Colonic mucosa (tissue), 4 donors: ENCODE results near the gene SKAP1. TPM values are rescaled to one million over a fixed set of nuclear protein-coding genes. Genes with fewer than 3 reads are reported as not detected.
"Not testable (repeated sequence)": the region's sequence is repeated elsewhere in the genome, so short reads cannot be mapped to it uniquely, and the experiment has no call there.

Experiments used
- DNase-seq: peaks from one replicate; pipeline ENCODE4 v3.0.0-alpha.2; 2020
- H3K27ac ChIP-seq: fragments of 200-600 bp; one replicate; pipeline ENCODE4 v1.8.0; 2021
- H3K27me3 ChIP-seq: fragments of 200-600 bp; one replicate; pipeline ENCODE4 v1.8.0; 2021
- H3K36me3 ChIP-seq: fragments of 200-600 bp; one replicate; pipeline ENCODE4 v1.8.0; 2021
- H3K4me1 ChIP-seq: fragments of 200-600 bp; one replicate; pipeline ENCODE4 v1.8.0; 2021; ENCODE audit warnings: mild to moderate bottlenecking
- H3K4me3 ChIP-seq: fragments of 200-600 bp; one replicate; pipeline ENCODE4 v1.8.0; 2021
- H3K9ac ChIP-seq, 2 donors: one replicate each; pipeline ENCODE4 v1.7.0; 2013; ENCODE audit warnings: control low read depth in 2 of 2, low read depth in 2 of 2, low read length in 2 of 2
- H3K9me3 ChIP-seq: fragments of 200-600 bp; one replicate; pipeline ENCODE4 v1.8.0; 2021
- intact Hi-C: fragments of 100-400 bp; cut with DNase I; formaldehyde crosslinking; loops from one replicate; pipeline ENCODE4 v1.14.1; 2022
- total RNA-seq, 2 donors: library from RNA; stranded (reverse); fragmentation: NEBNext Ultra II Directional in 1 of 2; extraction: Animal tissue kit (Norgen Biotek cat#: 25700) in 1 of 2; gene quantifications; one replicate each; pipeline ENCODE4 v1.2.1, GENCODE V29; 2021
- TF ChIP-seq, protein P1 (sequence below): fragments of 200-600 bp; IDR thresholded peaks from one replicate; pipeline ENCODE4 v1.8.0; 2022; ENCODE audit warnings: antibody characterized with exemption, mild to moderate bottlenecking
- donor health status: healthy.
- donor health status: DM: no; HTN: no; CAD: no.
- donor health status: DM: no; HTN: no; CAD: no.

The SKAP1 gene
- total RNA-seq, 2 donors from 2014 or later = 1.2 to 2.1 TPM

GRCh38 chr17:48338720-48339119 is 91.3 kb downstream of the SKAP1 start:
- Histone ChIP-seq H3K9ac (no peak overlapping the region), H3K27me3 (no peaks in the 10 kb centered on the region), H3K9me3 (no peaks in the 10 kb centered on the region), H3K4me1 (no peaks in the 10 kb centered on the region), H3K27ac (no peak overlapping the region), H3K36me3 (no peaks in the 10 kb centered on the region), H3K4me3 (no peak overlapping the region)
- DNase-seq = no peak
- intact Hi-C loops = no loop called here
- TF ChIP-seq, protein P1, sequence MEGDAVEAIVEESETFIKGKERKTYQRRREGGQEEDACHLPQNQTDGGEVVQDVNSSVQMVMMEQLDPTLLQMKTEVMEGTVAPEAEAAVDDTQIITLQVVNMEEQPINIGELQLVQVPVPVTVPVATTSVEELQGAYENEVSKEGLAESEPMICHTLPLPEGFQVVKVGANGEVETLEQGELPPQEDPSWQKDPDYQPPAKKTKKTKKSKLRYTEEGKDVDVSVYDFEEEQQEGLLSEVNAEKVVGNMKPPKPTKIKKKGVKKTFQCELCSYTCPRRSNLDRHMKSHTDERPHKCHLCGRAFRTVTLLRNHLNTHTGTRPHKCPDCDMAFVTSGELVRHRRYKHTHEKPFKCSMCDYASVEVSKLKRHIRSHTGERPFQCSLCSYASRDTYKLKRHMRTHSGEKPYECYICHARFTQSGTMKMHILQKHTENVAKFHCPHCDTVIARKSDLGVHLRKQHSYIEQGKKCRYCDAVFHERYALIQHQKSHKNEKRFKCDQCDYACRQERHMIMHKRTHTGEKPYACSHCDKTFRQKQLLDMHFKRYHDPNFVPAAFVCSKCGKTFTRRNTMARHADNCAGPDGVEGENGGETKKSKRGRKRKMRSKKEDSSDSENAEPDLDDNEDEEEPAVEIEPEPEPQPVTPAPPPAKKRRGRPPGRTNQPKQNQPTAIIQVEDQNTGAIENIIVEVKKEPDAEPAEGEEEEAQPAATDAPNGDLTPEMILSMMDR = no peak

DNA sequence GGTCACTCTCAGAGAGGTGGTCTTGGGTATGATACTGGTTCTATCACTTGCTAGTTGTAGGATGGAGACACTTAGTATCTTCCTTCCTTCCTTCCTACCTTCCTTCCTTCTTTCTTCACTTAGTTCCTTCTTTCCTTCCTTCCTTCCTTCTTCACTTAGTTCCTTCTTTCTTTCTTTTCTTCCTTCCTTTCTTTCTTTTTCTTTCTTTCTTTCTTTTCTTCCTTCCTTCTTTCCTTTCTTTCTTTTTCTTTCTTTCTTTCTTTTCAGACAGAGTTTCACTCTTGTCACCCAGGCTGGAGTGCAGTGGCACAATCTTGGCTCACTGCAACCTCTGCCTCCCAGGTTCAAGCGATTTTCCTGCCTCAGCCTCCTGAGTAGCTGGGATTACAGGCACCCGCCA is 92.1 kb downstream of the SKAP1 start:
- intact Hi-C loops, H3K27me3 ChIP-seq: not testable (repeated sequence)

DNA sequence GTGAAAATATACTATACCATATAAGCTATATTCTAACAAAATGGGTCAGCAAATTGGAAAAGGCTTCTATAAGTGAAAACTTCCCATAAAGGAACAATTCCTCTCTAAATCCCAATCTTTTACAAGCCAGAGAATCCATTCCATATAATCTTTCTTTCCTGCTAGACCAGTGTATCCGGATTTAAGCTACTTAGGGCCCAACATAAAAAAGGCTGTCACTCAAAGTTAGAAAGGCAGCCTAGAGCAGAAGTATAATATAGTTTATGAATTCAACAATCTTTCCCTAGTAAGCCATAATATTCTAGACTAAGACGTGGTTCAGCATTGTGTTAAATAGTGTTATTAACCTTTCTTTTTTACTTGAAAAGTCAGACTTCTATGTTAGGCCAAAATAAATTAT is 93.0 kb downstream of the SKAP1 start:
- Histone ChIP-seq H3K9ac (no peak overlapping the region), H3K9me3 (no peaks in the 10 kb centered on the region), H3K36me3 (no peaks in the 10 kb centered on the region), H3K27me3 (no peaks in the 10 kb centered on the region), H3K27ac (no peak overlapping the region), H3K4me1 (no peaks in the 10 kb centered on the region), H3K4me3 (no peak overlapping the region)
- DNase-seq = no peak
- TF ChIP-seq, protein P1 = no peak
- intact Hi-C loops = no loop called here

More for the DNA sequence above, 92.1 kb downstream of the SKAP1 start:
- DNase-seq, H3K27ac ChIP-seq, H3K9ac ChIP-seq, H3K4me3 ChIP-seq, H3K36me3 ChIP-seq, H3K4me1 ChIP-seq, H3K9me3 ChIP-seq: not testable (repeated sequence)

DNA sequence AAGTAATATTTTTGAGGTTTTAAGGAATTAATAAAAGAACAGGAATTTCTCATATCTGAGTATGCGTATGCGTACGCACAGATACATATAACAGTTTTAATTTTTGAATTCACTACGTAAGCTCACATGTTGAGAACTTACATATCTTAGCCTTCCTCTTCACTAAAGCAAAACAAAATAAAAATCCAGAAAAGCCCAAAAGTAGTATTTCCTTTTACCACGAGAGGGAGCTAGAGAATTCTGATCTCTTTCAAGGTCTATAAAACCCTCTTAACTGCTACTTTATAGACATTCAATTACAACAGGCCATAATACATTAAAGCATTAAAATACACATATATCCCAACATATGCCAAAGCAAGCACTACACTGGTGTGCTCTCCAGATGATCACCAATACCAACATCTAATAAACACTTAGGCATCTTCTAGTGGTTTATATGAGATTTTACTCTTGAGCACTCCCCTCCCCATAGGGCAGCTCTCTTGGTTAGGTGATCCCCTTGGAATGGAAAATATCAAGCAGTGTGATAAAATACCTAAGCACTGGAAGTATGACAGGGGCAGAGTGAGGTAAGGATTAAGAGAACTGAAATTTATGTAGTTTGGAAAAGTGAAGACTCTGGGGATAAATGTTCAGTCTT is 94.0 kb downstream of the SKAP1 start:
- Histone ChIP-seq H3K36me3 (no peaks in the 10 kb centered on the region), H3K9ac (no peak overlapping the region), H3K4me1 (no peaks in the 10 kb centered on the region), H3K27me3 (no peaks in the 10 kb centered on the region), H3K4me3 (no peak overlapping the region), H3K9me3 (no peaks in the 10 kb centered on the region), H3K27ac (no peak overlapping the region)
- intact Hi-C loops = no loop called here
- TF ChIP-seq, protein P1 = peak; percentile 71
- DNase-seq = no peak

DNA sequence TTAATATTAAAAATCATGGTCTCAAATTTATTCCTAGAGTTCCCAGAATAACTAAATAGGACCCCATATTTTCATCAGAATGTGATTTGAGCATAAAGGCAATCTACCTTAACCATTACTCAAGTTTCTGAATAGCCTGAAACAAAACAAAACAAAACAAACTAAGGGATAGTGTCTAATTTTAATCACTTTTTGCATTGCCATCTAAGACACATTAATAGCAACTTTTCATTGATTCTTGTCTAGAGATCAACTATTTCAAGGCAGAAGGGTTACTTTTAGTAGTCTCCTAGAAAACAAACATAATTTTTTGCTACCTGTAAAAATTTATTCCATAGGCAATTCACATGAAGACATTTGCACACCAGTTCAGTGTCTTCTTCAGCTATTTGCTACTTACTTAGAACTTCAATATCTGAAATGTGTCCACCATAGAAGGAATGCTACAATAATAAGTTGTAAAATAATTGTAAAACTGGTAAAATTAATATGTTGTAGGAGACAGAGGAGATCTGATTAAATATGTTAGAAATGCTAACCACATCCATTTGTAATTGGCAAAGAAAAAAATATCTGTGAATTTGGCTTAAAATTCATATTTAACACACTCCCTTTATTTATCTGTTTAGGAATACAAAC is 94.7 kb downstream of the SKAP1 start:
- TF ChIP-seq, protein P1 = no peak
- no peak overlapping the region for H3K4me3 ChIP-seq
- no peaks in the 10 kb centered on the region for H3K4me1 ChIP-seq
- H3K27ac ChIP-seq = no peak overlapping the region
- H3K27me3 ChIP-seq = no peaks in the 10 kb centered on the region
- intact Hi-C loops = no loop called here
- no peaks in the 10 kb centered on the region for H3K36me3 ChIP-seq
- DNase-seq = no peak
- no peaks in the 10 kb centered on the region for H3K9me3 ChIP-seq
- no peak overlapping the region for H3K9ac ChIP-seq

- intact Hi-C loops = no loop called here
- no peaks in the 10 kb centered on the region for H3K4me1 ChIP-seq
- H3K27ac ChIP-seq = no peak overlapping the region
- TF ChIP-seq, protein P1 = no peak
- H3K27me3 ChIP-seq = no peaks in the 10 kb centered on the region
- no peak for DNase-seq
- H3K36me3 ChIP-seq = no peaks in the 10 kb centered on the region
- no peaks in the 10 kb centered on the region for H3K9me3 ChIP-seq
- no peak overlapping the region for H3K9ac ChIP-seq
- no peak overlapping the region for H3K4me3 ChIP-seq
These were observed 96.9 kb downstream of the SKAP1 start for GRCh38 chr17:48333034-48333530.
